Measurements from ENCODE around the gene ACOX2.

Gene ACOX2

GRCh38 chr3:58471025-58471887 lies 65.7 kb downstream of the ACOX2 start:
- peak; percentile 82 for DNase-seq

GRCh38 chr3:58470363-58471024 lies 66.5 kb downstream of the ACOX2 start:
- no peak for DNase-seq

- no peak for DNase-seq
These were observed 67.9 kb downstream of the ACOX2 start for GRCh38 chr3:58469096-58469495.

- DNase-seq: no peak
These were observed 70.0 kb downstream of the ACOX2 start for GRCh38 chr3:58466899-58467563.

GRCh38 chr3:58464866-58465265 lies 72.1 kb downstream of the ACOX2 start:
- DNase-seq: no peak

- DNase-seq: no peak
These were observed 73.1 kb downstream of the ACOX2 start for GRCh38 chr3:58463942-58464271.

- DNase-seq: peak; percentile 73
These were observed 73.6 kb downstream of the ACOX2 start for GRCh38 chr3:58463181-58463941.

- no peak for DNase-seq
These were observed 74.2 kb downstream of the ACOX2 start for GRCh38 chr3:58462829-58463180.

- DNase-seq: no peak
These were observed 77.8 kb downstream of the ACOX2 start for GRCh38 chr3:58459160-58459559.
